ENCODE measurements around the gene ZNF462. TPM values are rescaled to one million over a fixed set of nuclear protein-coding genes. Genes with fewer than 3 reads are reported as not detected.

ZNF462 gene
- total and polyA plus RNA-seq, 2 donors: 2.0 to 6.6 TPM

GRCh38 chr9:106966481-106966880 is 103.5 kb downstream of the ZNF462 start:
- Histone ChIP-seq H3K36me3 (ENCODE audit: control insufficient read depth in 2 of 2, insufficient read depth in 2 of 2, low read length in 1 of 2) (no peaks in the 10 kb centered on the region), H3K27me3 (ENCODE audit: control insufficient read depth in 2 of 2, insufficient read depth in 1 of 2, low read length in 1 of 2) (no peaks in the 10 kb centered on the region), H3K4me1 (ENCODE audit: control insufficient read depth in 2 of 2, insufficient read depth in 2 of 2, low read length in 2 of 2) (peaks cover 0 to 6% of the 10 kb centered on the region in 2 donors), H3K27ac (ENCODE audit: low read depth in 1 of 2, low read length in 1 of 2) (no peak overlapping the region), H3K4me3 (ENCODE audit: low read length in 2 of 2) (no peak overlapping the region), H3K9me3 (ENCODE audit: control insufficient read depth in 2 of 2, insufficient read depth in 1 of 2, low read length in 1 of 2) (no peaks in the 10 kb centered on the region)
- WGBS: 98% methylated on average over 1 of the region's 1 CpG
- DNase-seq (ENCODE audit: low read depth in 6 of 9, low spot score in 9 of 9): no peak

DNA sequence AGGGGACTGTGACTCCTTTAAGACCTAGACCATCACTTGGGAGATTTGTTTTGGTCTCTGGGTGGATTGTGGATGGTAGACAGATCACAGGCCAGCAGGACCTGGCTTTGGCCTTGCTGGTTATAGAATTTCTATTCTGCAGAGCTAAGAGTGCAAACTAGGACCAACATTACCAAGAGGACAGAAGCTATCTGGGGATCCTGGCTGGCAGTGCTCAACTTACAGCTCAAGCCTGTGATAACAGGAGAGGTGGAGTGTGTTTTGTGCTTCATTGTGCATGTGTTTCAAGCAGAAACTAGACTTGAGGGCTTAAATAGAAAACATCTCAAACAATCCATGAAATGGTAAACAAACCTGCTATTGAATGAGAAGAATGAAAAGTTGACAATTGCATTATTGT is 106.7 kb downstream of the ZNF462 start:
- no peak for DNase-seq (ENCODE audit: low read depth in 6 of 9, low spot score in 9 of 9)
- Histone ChIP-seq H3K9me3 (ENCODE audit: control insufficient read depth in 2 of 2, insufficient read depth in 1 of 2, low read length in 1 of 2) (no peaks in the 10 kb centered on the region), H3K27ac (ENCODE audit: low read depth in 1 of 2, low read length in 1 of 2) (no peak overlapping the region), H3K4me3 (ENCODE audit: low read length in 2 of 2) (no peak overlapping the region), H3K27me3 (ENCODE audit: control insufficient read depth in 2 of 2, insufficient read depth in 1 of 2, low read length in 1 of 2) (no peaks in the 10 kb centered on the region), H3K36me3 (ENCODE audit: control insufficient read depth in 2 of 2, insufficient read depth in 2 of 2, low read length in 1 of 2) (peaks cover 0 to 3% of the 10 kb centered on the region in 2 donors), H3K4me1 (ENCODE audit: control insufficient read depth in 2 of 2, insufficient read depth in 2 of 2, low read length in 2 of 2) (peaks cover 0 to 5% of the 10 kb centered on the region in 2 donors)

DNA sequence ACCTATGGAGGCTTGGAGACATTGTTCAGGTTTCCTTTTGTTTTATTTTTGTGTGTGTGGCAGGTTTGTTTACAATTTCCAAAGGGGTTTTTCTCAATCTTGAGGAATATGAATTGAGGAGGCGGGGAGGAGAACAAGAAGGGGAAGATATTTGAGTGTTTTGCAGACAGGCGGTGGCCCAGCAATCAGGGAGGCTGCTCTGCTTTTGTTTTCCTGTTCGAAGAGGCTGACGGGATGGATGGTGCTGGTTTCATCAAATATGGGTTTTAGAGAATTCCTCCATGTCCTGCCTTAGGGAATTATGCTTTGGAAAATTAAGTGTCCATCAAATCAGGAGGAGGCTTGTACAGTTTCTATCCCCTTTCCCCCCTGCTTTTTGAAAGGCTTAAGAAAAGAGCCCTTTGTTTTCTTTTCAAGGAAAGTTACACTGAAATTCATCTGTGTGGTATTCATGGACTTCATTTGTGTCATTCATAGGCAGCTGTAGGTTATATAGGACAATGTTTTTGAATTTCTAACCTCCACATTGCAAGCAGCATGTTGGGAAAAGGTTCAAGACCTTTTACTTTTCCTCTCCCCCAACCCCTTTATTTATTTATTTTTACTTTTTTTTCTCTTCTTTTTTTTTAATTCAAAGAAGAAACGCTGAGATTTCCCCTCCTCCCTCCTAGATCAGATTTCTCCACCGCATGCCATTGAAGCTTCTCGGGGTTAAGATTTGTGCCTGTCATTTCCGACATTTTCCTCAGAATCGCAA is 107.4 kb downstream of the ZNF462 start:
- no peaks in the 10 kb centered on the region for H3K9me3 ChIP-seq (ENCODE audit: control insufficient read depth in 2 of 2, insufficient read depth in 1 of 2, low read length in 1 of 2)
- DNase-seq (ENCODE audit: low read depth in 6 of 9, low spot score in 9 of 9): no peak
- WGBS: 92% methylated on average over 9 of the region's 9 CpGs
- no peaks in the 10 kb centered on the region for H3K27me3 ChIP-seq (ENCODE audit: control insufficient read depth in 2 of 2, insufficient read depth in 1 of 2, low read length in 1 of 2)
- H3K27ac ChIP-seq (ENCODE audit: low read depth in 1 of 2, low read length in 1 of 2): no peak overlapping the region
- H3K36me3 ChIP-seq (ENCODE audit: control insufficient read depth in 2 of 2, insufficient read depth in 2 of 2, low read length in 1 of 2): peaks cover 0 to 3% of the 10 kb centered on the region in 2 donors
- no peak overlapping the region for H3K4me3 ChIP-seq (ENCODE audit: low read length in 2 of 2)
- H3K4me1 ChIP-seq (ENCODE audit: control insufficient read depth in 2 of 2, insufficient read depth in 2 of 2, low read length in 2 of 2): no peaks in the 10 kb centered on the region

DNA sequence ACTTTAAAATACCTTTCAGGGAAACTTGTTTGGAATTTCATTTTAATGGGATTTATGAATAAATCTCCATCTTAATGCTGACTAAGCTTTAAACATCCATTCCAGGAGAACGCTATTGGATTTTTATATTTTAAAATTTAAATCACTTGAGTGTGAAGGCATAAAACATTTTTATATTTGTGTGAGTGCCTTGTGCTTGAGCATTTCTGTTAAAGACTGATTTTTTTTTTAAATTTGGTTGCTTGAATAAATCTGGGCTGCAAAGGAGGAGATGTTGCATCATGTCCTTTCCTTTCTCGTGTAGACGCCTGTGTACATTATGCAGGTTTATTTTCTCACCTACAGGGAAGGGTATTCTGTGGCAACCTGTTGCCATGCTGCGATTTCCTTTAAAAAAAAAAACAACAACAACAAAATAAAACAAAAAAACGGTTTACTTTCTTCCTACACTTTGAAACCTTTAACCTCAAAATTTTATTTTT is 108.1 kb downstream of the ZNF462 start:
- 92% methylated on average over 5 of the region's 5 CpGs for WGBS
- Histone ChIP-seq H3K9me3 (ENCODE audit: control insufficient read depth in 2 of 2, insufficient read depth in 1 of 2, low read length in 1 of 2) (no peaks in the 10 kb centered on the region), H3K4me1 (ENCODE audit: control insufficient read depth in 2 of 2, insufficient read depth in 2 of 2, low read length in 2 of 2) (no peaks in the 10 kb centered on the region), H3K4me3 (ENCODE audit: low read length in 2 of 2) (no peak overlapping the region), H3K27ac (ENCODE audit: low read depth in 1 of 2, low read length in 1 of 2) (no peak overlapping the region), H3K27me3 (ENCODE audit: control insufficient read depth in 2 of 2, insufficient read depth in 1 of 2, low read length in 1 of 2) (no peaks in the 10 kb centered on the region), H3K36me3 (ENCODE audit: control insufficient read depth in 2 of 2, insufficient read depth in 2 of 2, low read length in 1 of 2) (peaks cover 0 to 3% of the 10 kb centered on the region in 2 donors)
- no peak for DNase-seq (ENCODE audit: low read depth in 6 of 9, low spot score in 9 of 9)

GRCh38 chr9:106972082-106972481 is 109.1 kb downstream of the ZNF462 start:
- Histone ChIP-seq H3K27ac (ENCODE audit: low read depth in 1 of 2, low read length in 1 of 2) (no peak overlapping the region), H3K9me3 (ENCODE audit: control insufficient read depth in 2 of 2, insufficient read depth in 1 of 2, low read length in 1 of 2) (no peaks in the 10 kb centered on the region), H3K4me3 (ENCODE audit: low read length in 2 of 2) (no peak overlapping the region), H3K4me1 (ENCODE audit: control insufficient read depth in 2 of 2, insufficient read depth in 2 of 2, low read length in 2 of 2) (no peaks in the 10 kb centered on the region), H3K27me3 (ENCODE audit: control insufficient read depth in 2 of 2, insufficient read depth in 1 of 2, low read length in 1 of 2) (no peaks in the 10 kb centered on the region), H3K36me3 (ENCODE audit: control insufficient read depth in 2 of 2, insufficient read depth in 2 of 2, low read length in 1 of 2) (peaks cover 0 to 3% of the 10 kb centered on the region in 2 donors)
- 98% methylated on average over 9 of the region's 9 CpGs for WGBS
- DNase-seq (ENCODE audit: low read depth in 6 of 9, low spot score in 9 of 9): no peak

DNA sequence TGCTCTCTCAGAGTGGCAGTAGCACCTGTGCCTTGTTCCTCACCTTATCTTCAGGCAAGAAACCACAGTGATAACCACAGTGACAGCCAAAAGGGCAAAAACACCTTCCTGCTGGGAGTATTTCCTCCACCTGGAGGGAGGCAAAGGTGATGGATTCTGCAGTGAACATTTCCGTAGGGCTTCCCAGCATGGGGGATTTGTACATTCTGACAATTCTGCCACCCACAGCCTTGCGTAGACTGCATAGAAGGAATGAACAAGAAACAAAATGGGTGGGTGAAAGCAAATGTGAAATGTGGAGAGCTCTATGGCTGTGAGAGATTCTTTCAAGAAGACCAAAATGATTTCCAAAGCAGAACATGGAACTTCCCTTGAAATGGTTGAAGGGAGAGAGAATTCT is 111.4 kb downstream of the ZNF462 start:
- no peak for DNase-seq (ENCODE audit: low read depth in 6 of 9, low spot score in 9 of 9)
- no peaks in the 10 kb centered on the region for H3K9me3 ChIP-seq (ENCODE audit: control insufficient read depth in 2 of 2, insufficient read depth in 1 of 2, low read length in 1 of 2)
- H3K27me3 ChIP-seq (ENCODE audit: control insufficient read depth in 2 of 2, insufficient read depth in 1 of 2, low read length in 1 of 2): no peaks in the 10 kb centered on the region
- no peaks in the 10 kb centered on the region for H3K4me1 ChIP-seq (ENCODE audit: control insufficient read depth in 2 of 2, insufficient read depth in 2 of 2, low read length in 2 of 2)
- no peak overlapping the region for H3K27ac ChIP-seq (ENCODE audit: low read depth in 1 of 2, low read length in 1 of 2)
- H3K4me3 ChIP-seq (ENCODE audit: low read length in 2 of 2): no peak overlapping the region
- peaks cover 0 to 3% of the 10 kb centered on the region in 2 donors for H3K36me3 ChIP-seq (ENCODE audit: control insufficient read depth in 2 of 2, insufficient read depth in 2 of 2, low read length in 1 of 2)
- WGBS: 94% methylated on average over 2 of the region's 2 CpGs

DNA sequence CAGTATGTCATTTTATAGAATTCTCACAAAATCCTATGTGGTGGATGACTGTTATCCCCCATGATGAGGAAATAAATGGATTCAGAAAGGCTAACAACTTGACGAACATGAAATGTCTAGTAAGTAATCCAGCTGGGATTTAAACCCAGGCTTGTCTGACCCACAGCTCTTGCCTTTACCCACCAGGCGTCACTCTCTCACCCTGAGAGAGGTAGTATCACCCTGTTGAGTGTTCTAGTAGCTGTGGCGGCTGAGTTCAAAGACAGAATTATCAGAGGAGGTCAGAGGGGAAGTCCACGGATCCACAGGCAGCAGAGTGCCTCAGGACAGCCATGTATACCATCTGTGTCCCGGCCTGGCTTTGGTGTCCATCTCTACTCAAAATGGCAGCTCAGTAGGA is 113.8 kb downstream of the ZNF462 start:
- WGBS: 98% methylated on average over 5 of the region's 5 CpGs
- peaks cover 0 to 3% of the 10 kb centered on the region in 2 donors for H3K36me3 ChIP-seq (ENCODE audit: control insufficient read depth in 2 of 2, insufficient read depth in 2 of 2, low read length in 1 of 2)
- H3K4me1 ChIP-seq (ENCODE audit: control insufficient read depth in 2 of 2, insufficient read depth in 2 of 2, low read length in 2 of 2): no peaks in the 10 kb centered on the region
- no peaks in the 10 kb centered on the region for H3K27me3 ChIP-seq (ENCODE audit: control insufficient read depth in 2 of 2, insufficient read depth in 1 of 2, low read length in 1 of 2)
- H3K27ac ChIP-seq (ENCODE audit: low read depth in 1 of 2, low read length in 1 of 2): no peak overlapping the region
- DNase-seq (ENCODE audit: low read depth in 6 of 9, low spot score in 9 of 9): no peak
- no peaks in the 10 kb centered on the region for H3K9me3 ChIP-seq (ENCODE audit: control insufficient read depth in 2 of 2, insufficient read depth in 1 of 2, low read length in 1 of 2)
- H3K4me3 ChIP-seq (ENCODE audit: low read length in 2 of 2): no peak overlapping the region

DNA sequence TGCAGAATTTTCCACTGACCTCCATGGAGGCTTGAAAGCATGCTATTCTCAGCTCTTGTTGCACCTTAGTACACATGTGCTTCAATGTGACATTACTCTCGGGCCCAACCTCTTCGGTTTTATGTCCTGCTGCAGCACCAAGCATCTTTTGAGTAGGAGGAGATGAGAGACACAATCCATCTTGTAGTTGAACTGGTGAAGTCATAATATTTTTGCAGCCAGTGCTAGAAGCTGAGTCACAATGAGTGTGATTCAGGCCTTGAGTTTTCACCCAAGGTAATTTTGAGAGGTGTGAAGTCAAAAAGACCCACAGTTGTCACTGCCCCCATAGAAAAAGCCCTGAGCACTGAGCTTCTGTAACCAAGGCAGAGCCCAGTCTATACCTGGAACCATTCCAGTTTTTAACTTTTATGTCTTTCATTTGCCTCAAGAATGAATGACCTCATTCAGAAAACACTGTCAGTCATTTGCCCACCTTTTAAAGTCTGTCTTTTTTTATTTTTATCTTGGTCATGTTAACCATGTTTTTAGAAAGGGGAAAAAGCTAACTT is 117.7 kb downstream of the ZNF462 start:
- 96% methylated on average over 2 of the region's 2 CpGs for WGBS
- no peaks in the 10 kb centered on the region for H3K9me3 ChIP-seq (ENCODE audit: control insufficient read depth in 2 of 2, insufficient read depth in 1 of 2, low read length in 1 of 2)
- no peak for DNase-seq (ENCODE audit: low read depth in 6 of 9, low spot score in 9 of 9)

GRCh38 chr9:106981396-106982287 is 118.7 kb downstream of the ZNF462 start:
- Histone ChIP-seq H3K27ac (ENCODE audit: low read depth in 1 of 2, low read length in 1 of 2) (no peak overlapping the region), H3K9me3 (ENCODE audit: control insufficient read depth in 2 of 2, insufficient read depth in 1 of 2, low read length in 1 of 2) (no peaks in the 10 kb centered on the region), H3K4me1 (ENCODE audit: control insufficient read depth in 2 of 2, insufficient read depth in 2 of 2, low read length in 2 of 2) (no peaks in the 10 kb centered on the region), H3K4me3 (ENCODE audit: low read length in 2 of 2) (no peak overlapping the region), H3K27me3 (ENCODE audit: control insufficient read depth in 2 of 2, insufficient read depth in 1 of 2, low read length in 1 of 2) (no peaks in the 10 kb centered on the region), H3K36me3 (ENCODE audit: control insufficient read depth in 2 of 2, insufficient read depth in 2 of 2, low read length in 1 of 2) (no peaks in the 10 kb centered on the region)
- no peak for DNase-seq (ENCODE audit: low read depth in 6 of 9, low spot score in 9 of 9)
- WGBS: 93% methylated on average over 10 of the region's 10 CpGs

More for the DNA sequence above, 117.7 kb downstream of the ZNF462 start:
- H3K27ac ChIP-seq (ENCODE audit: low read depth in 1 of 2, low read length in 1 of 2): no peak overlapping the region
- no peaks in the 10 kb centered on the region for H3K4me1 ChIP-seq (ENCODE audit: control insufficient read depth in 2 of 2, insufficient read depth in 2 of 2, low read length in 2 of 2)
- no peaks in the 10 kb centered on the region for H3K36me3 ChIP-seq (ENCODE audit: control insufficient read depth in 2 of 2, insufficient read depth in 2 of 2, low read length in 1 of 2)
- H3K4me3 ChIP-seq (ENCODE audit: low read length in 2 of 2): no peak overlapping the region
- no peaks in the 10 kb centered on the region for H3K27me3 ChIP-seq (ENCODE audit: control insufficient read depth in 2 of 2, insufficient read depth in 1 of 2, low read length in 1 of 2)

Measured in thymus (tissue), 11 donors.